ENCODE results near the gene CXorf66. TPM values are rescaled to one million over a fixed set of nuclear protein-coding genes. Genes with fewer than 3 reads are reported as not detected.
"Not testable (repeated sequence)": the region's sequence is repeated elsewhere in the genome, so short reads cannot be mapped to it uniquely, and the experiment has no call there.

The CXorf66 gene
- total RNA-seq, 1 donor from 2014 or later = not detected

GRCh38 chrX:139930916-139931645 is 34.2 kb downstream of the CXorf66 start:
- no peak for DNase-seq (ENCODE audit: low spot score)
- intact Hi-C loops (cut with DNase I) = loop anchor here (5.0 kb wide), 2 partner anchors 49 to 99 kb away; no protein-coding TSS in a partner anchor

- intact Hi-C loops (cut with DNase I) = loop anchor here (5.0 kb wide), 2 partner anchors 48 to 98 kb away; no protein-coding TSS in a partner anchor
- no peak for DNase-seq (ENCODE audit: low spot score)
Observed at GRCh38 chrX:139930401-139930800, 34.9 kb downstream of the CXorf66 start.

DNA sequence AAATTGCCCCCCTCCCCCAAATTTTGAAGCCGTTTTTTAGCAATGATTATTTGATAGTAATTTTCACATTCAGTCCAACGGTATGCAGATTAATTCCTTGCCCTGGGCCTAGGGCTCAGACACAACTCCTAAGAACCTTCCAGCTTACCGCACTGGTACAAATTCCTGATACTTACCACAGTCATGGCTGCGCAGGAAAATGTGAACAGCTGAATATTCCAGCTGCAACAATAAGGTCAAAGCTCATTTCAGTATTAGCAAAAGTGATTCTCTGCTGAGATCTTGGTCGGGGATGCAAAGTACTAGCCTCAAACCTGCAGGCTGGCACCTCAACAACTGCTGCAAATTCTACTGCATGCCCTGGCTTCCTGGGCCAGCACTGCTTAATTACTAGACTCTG is 35.4 kb downstream of the CXorf66 start:
- intact Hi-C loops (cut with DNase I) = loop anchor here (5.0 kb wide), 2 partner anchors 48 to 98 kb away; no protein-coding TSS in a partner anchor
- DNase-seq (ENCODE audit: low spot score) = no peak

GRCh38 chrX:139924696-139925095 is 40.6 kb downstream of the CXorf66 start:
- intact Hi-C loops (cut with DNase I) = no loop called here
- no peak for DNase-seq (ENCODE audit: low spot score)

- DNase-seq (ENCODE audit: low spot score) = no peak
- intact Hi-C loops (cut with DNase I) = no loop called here
Observed at GRCh38 chrX:139924069-139924695, 41.1 kb downstream of the CXorf66 start.

DNA sequence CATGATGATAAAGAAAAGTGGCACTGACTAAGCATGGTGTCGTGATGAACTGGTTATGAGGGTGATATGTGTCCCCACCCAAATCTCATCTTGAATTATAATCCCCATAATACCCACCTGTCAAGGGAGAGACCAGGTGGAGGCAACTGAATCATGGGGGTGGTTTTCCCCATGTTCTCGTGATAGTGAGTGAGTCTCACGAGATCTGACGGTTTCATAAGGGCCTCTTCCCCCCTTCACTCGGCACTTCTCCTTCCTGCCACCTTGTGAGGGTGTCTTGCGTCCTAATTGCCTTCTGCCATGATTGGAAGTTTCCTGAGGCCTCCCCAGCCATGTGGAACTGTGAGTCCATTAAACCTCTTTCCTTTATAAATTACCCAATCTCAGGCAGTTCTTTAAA is 44.2 kb downstream of the CXorf66 start:
- DNase-seq (ENCODE audit: low spot score); intact Hi-C loops (cut with DNase I): not testable (repeated sequence)

DNA sequence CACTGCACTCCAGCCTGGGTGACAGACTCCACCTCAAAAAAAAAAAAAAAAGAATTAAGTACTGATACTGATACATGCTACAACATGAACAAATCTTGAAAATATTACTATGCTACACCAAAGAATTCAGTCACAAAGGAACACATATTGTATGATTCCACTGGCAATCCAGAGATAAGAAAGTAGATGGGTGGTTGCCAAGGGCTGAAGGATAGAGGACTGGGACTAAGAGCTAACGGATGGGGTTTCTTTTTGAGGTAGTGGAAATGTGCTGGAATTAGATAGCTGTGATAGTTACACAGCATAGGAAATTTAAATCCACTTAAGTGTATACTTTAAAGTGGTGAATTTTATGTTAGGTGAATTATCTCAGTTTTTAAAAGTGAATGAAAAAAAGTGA is 45.0 kb downstream of the CXorf66 start:
- no peak for DNase-seq (ENCODE audit: low spot score)
- intact Hi-C loops (cut with DNase I) = no loop called here

GRCh38 chrX:139914421-139914820 is 50.9 kb downstream of the CXorf66 start:
- DNase-seq (ENCODE audit: low spot score) = no peak
- intact Hi-C loops (cut with DNase I) = no loop called here

DNA sequence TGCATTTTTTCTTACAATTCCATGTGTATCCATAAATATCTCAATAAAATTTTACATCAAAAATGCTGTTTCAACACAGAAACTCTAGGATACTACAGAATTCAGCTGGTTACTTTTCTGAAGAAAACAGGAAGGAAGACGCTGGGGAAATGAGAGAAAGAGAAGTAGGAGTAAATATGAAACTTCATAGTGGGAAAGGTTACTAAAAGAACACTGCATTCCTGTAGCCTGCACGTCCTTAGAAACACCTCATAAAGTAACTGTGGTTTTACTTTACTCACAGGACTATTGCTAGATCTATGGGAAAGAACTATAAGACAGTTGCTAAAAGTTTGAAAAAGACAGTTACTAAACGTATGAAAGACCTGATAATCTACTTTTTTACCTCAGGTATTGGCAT is 55.6 kb downstream of the CXorf66 start:
- intact Hi-C loops (cut with DNase I) = no loop called here
- no peak for DNase-seq (ENCODE audit: low spot score)

DNA sequence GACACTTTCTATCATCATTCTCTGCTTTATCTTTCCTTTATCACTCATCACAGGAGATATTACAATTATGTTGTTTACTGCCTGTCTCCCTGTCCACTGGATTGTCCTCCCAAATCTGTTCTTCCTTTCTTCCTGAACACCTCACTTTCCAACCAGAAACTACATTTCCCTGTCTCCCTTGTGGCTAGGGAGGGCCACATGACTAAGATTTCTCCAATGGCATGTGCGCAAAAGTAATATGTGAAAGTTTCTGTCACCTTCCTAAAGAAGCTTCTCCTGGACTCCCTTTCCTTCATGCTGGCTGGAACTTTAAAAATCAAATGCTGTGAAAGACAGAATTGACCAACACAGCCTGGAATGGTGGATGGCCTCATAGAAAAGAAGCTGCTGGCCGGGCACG is 58.2 kb downstream of the CXorf66 start:
- intact Hi-C loops (cut with DNase I) = no loop called here
- DNase-seq (ENCODE audit: low spot score) = no peak

DNA sequence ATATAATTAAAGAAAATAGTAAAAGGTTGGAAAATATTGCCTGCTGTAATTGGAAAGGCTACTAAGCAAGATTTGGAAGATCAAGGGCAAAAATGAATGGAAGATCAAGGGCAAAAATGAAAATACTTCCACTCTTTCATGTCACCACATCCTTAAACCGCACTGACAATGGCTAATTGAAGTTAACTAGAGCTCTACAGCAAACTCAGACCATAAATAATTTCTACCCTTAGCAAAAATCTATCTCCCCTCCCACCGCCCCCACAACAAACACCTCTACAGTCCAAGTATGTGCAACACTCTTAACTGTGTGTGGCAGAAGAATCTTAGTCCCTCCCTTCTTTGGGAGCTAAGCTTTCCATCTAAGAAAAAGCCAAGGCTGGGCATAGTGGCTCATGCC is 59.6 kb downstream of the CXorf66 start:
- intact Hi-C loops (cut with DNase I) = no loop called here
- DNase-seq (ENCODE audit: low spot score) = no peak

Small RNA genes lying within 50 kb of the gene (microRNA-seq; reads per million reads assigned to microRNA genes)
- 55.6 reads per million, percentile 50 among the genes with 10 or more reads in this experiment for gene MIR505

Other genes with a start within 250 kb of the CXorf66 start
- 5.8 TPM for gene ATP11C, start 32.5 kb downstream of the CXorf66 start, total RNA-seq